RWPE2 (cell line): ENCODE data around the gene SNX20.

Experiments used
- ATAC-seq: fragments of 200-7000 bp; cut with Tn5 transposase; 3 replicates; pipeline ENCODE4 v1.9.1; 2021; ENCODE audit warnings: low read depth
- DNase-seq: peaks from one replicate; pipeline ENCODE4 v3.0.0-alpha.2; 2020; ENCODE audit warnings: low spot score
- H3K27ac ChIP-seq: fragments of 450-650 bp; 2 replicates; pipeline ENCODE4 v1.5.1; 2017; ENCODE audit warnings: mild to moderate bottlenecking; ENCODE audit not compliant: poor library complexity, severe bottlenecking
- H3K27me3 ChIP-seq: fragments of 250-450 bp; sonication (Bioruptor Pico); 2 replicates; pipeline ENCODE4 v1.5.1; 2021; ENCODE audit warnings: mild to moderate bottlenecking, moderate library complexity; ENCODE audit not compliant: insufficient read depth, poor library complexity, severe bottlenecking
- H3K36me3 ChIP-seq: fragments of 250-450 bp; sonication (Bioruptor Pico); 2 replicates; pipeline ENCODE4 v1.5.1; 2020; ENCODE audit warnings: low read depth, mild to moderate bottlenecking, moderate library complexity
- H3K4me1 ChIP-seq: fragments of 250-450 bp; sonication (Bioruptor Pico); 2 replicates; pipeline ENCODE4 v1.5.1; 2021; ENCODE audit warnings: mild to moderate bottlenecking, moderate library complexity; ENCODE audit not compliant: insufficient read depth, poor library complexity, severe bottlenecking
- H3K4me3 ChIP-seq: fragments of 250-450 bp; sonication (Bioruptor Pico); 2 replicates; pipeline ENCODE4 v1.5.1; 2021; ENCODE audit warnings: mild to moderate bottlenecking, moderate library complexity; ENCODE audit not compliant: severe bottlenecking
- H3K9me3 ChIP-seq: fragments of 250-450 bp; sonication (Bioruptor Pico); 2 replicates; pipeline ENCODE4 v1.5.1; 2021; ENCODE audit warnings: mild to moderate bottlenecking, moderate library complexity; ENCODE audit not compliant: severe bottlenecking
- CTCF ChIP-seq: fragments of 450-650 bp; IDR thresholded peaks from one replicate; pipeline ENCODE4 v1.5.1; 2017; ENCODE audit warnings: mild to moderate bottlenecking, moderate library complexity; ENCODE audit not compliant: poor library complexity, severe bottlenecking

The SNX20 gene

DNA sequence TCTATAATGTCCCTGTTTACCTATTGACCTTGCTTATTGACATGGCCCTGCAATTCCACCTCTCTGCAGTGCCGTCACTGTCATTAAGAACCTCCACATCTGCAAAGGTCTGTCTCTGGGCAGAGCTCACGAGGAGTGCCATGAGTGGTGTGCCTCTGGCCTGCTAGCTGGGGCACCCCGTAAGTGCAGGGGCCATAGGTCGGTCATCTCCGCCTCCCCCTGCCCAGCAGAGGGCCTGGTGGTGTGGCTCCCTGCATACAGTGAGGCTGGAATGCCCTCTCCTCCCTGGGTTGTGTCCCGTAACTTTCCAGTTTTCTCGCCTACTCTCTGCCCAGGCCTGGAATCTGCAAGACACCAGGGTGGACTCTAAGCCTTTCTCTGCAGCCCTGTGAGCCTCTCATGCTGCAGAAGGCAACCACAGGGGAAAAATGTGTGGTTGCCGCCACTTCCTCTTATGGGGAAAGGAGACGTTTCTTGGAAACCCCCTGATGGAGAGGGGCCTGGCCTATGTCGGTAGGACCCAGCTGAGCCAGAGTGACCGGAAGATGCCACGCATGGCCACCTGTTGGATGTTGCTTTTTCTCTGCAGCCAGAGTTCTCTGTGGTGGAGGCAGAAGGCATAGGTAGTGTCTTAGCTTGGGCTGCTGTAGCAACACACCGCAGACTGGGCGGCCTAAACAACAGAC lies 2.7 kb upstream of the SNX20 start:
- Histone ChIP-seq H3K27me3 (no peaks in the 10 kb centered on the region), H3K4me1 (no peaks in the 10 kb centered on the region), H3K4me3 (no peak overlapping the region), H3K27ac (no peak overlapping the region), H3K9me3 (no peaks in the 10 kb centered on the region), H3K36me3 (no peaks in the 10 kb centered on the region)
- no peak for DNase-seq
- TF ChIP-seq CTCF: no peak
- no peak for ATAC-seq

- DNase-seq: no peak
- H3K4me3 ChIP-seq: no peak overlapping the region
- no peak for TF ChIP-seq CTCF
- H3K36me3 ChIP-seq: no peaks in the 10 kb centered on the region
- H3K9me3 ChIP-seq: no peaks in the 10 kb centered on the region
- H3K27me3 ChIP-seq: no peaks in the 10 kb centered on the region
- no peak overlapping the region for H3K27ac ChIP-seq
- no peaks in the 10 kb centered on the region for H3K4me1 ChIP-seq
- ATAC-seq: no peak
Observed at GRCh38 chr16:50680556-50680893, 587 bp downstream of the SNX20 start.

DNA sequence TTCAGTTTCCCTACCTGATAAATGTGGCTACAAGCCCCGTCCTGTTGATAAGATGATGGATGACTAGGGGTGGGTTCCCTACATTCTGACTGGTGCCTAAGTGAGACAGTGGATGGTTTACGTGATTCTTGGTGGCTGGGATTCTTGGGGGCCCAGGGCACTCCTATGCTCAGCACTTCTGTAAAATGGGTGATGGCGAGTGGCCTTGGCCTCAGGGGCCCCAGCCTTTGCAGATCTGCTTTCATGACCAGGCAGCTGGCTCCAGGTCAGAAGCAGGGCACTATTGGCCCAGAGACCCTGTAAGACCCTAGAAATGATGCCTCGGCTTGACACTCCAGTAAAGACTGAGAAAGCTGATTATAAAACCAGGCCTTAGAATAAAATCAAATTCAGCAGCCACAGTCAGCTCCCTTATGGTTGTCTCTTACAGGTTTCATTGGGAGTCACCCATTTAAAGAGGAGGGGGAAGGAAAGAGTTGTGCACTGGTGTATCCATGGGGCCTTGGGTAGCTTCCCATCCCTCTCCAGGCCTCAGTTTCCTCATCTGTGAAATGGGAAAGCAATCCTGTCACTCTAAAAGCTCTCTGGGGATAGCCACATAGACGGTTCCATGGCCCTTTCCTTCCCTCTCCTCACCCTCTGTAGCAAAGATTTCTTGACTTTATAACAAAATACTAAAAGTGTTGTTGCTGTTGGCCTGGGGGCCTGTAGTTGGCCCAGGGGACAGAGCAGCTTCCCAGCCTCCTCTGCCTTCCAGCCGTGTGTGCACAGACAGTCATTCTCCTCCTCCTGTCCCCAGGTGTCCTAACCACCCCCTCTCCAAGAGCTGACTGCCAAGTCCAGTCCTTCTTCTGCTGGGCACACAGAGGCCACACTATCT lies 1.2 kb downstream of the SNX20 start:
- Histone ChIP-seq H3K27me3 (no peaks in the 10 kb centered on the region), H3K4me3 (no peak overlapping the region), H3K36me3 (no peaks in the 10 kb centered on the region), H3K4me1 (no peaks in the 10 kb centered on the region), H3K9me3 (no peaks in the 10 kb centered on the region), H3K27ac (no peak overlapping the region)
- DNase-seq (no peak), ATAC-seq (no peak)
- TF ChIP-seq CTCF: no peak

DNA sequence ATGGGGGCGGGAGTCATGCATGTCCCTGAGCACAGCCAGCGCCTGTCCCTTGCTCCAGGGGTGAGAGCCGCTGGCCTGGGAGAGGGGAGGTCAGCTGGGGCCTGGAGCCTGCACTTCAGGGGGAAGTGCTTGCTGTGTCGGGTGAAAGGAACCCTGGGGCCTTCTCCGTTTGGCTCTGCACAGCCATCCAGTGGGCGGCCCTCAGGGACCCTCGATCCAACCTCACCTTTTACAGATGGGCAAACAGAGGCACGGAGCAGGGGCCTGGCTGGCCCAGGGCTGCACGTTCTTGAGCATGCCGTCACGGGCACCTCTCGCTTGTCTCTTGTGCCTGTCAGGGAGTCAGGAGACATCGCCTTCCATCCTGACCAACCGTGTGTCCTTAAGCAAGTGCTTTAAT lies 1.8 kb downstream of the SNX20 start:
- Histone ChIP-seq H3K9me3 (no peaks in the 10 kb centered on the region), H3K27ac (no peak overlapping the region), H3K36me3 (no peaks in the 10 kb centered on the region), H3K27me3 (no peaks in the 10 kb centered on the region), H3K4me3 (no peak overlapping the region), H3K4me1 (no peaks in the 10 kb centered on the region)
- no peak for ATAC-seq
- DNase-seq: no peak
- TF ChIP-seq CTCF: no peak

DNA sequence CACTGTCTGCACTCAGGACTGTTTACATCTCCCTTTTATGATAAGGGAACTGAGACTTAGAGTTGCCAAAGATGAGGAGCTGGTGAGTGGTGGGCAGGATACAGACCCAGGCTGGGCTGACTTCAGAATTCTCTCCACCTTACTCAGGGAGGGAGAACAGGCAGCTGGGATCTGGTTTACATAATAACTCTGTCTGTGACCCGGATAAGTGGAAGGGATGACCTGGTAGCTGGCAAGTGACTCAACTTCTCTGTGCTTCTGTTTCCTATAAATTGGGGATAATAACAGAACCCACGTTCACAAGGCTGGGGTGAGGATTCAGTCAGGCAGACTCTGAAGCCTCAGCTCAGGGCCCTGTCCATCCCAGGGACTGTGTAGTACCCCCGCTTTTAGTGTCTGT lies 2.6 kb downstream of the SNX20 start:
- Histone ChIP-seq H3K9me3 (no peaks in the 10 kb centered on the region), H3K4me3 (no peak overlapping the region), H3K4me1 (no peaks in the 10 kb centered on the region), H3K27ac (no peak overlapping the region), H3K36me3 (no peaks in the 10 kb centered on the region), H3K27me3 (no peaks in the 10 kb centered on the region)
- DNase-seq (no peak), ATAC-seq (no peak)
- TF ChIP-seq CTCF: no peak
